D721Med (cell line): ENCODE results near the gene BCL7A.

ENCODE experiments used
- DNase-seq: peaks from one replicate; pipeline ENCODE4 v3.0.0; 2011; ENCODE audit warnings: low spot score; ENCODE audit not compliant: insufficient read length
- FAIRE-seq: peaks from 2 replicates; lab custom pipeline; 2011; peaks lifted over from hg19 to GRCh38; lab: Jason Lieb, UNC
- TF ChIP-seq, protein P1 (sequence below): IDR thresholded peaks from 2 replicates; pipeline ENCODE4 v1.5.1; 2012; ENCODE audit warnings: mild to moderate bottlenecking, control low read depth; ENCODE audit not compliant: insufficient read depth; ENCODE audit errors: missing control alignments

Gene BCL7A

GRCh38 chr12:122057769-122058168 is 36.1 kb downstream of the BCL7A start:
- no peak for DNase-seq
- TF ChIP-seq, protein P1, sequence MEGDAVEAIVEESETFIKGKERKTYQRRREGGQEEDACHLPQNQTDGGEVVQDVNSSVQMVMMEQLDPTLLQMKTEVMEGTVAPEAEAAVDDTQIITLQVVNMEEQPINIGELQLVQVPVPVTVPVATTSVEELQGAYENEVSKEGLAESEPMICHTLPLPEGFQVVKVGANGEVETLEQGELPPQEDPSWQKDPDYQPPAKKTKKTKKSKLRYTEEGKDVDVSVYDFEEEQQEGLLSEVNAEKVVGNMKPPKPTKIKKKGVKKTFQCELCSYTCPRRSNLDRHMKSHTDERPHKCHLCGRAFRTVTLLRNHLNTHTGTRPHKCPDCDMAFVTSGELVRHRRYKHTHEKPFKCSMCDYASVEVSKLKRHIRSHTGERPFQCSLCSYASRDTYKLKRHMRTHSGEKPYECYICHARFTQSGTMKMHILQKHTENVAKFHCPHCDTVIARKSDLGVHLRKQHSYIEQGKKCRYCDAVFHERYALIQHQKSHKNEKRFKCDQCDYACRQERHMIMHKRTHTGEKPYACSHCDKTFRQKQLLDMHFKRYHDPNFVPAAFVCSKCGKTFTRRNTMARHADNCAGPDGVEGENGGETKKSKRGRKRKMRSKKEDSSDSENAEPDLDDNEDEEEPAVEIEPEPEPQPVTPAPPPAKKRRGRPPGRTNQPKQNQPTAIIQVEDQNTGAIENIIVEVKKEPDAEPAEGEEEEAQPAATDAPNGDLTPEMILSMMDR = no peak
- no peak for FAIRE-seq

DNA sequence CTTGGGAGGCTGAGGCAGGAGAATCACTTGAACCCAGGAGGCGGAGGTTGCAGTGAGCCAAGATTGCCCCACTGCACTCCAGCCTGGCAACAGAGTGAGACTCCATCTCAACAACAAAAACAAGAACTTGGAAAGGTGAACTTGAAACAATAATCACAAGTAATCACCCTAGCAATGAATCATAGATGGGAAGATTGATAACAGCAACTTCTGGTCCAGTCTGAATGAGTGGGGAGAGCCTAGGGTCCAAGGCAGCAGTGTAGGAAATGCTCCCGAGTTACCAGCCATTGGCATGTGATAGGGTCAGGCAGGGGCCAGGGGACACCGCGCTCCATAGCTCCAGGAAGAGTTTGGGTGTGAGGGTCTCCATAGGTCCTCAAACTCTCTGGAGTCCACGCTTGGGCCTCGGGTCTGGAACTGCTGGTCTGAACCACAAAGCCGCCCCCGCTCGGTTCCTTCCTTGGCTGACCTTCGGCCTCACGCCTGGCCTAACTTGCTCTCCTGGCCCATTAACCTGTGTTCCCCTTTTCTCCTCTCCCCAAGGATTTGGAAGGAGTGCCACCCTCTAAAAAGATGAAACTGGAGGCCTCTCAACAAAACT is 37.0 kb downstream of the BCL7A start:
- no peak for FAIRE-seq
- TF ChIP-seq, protein P1 = no peak
- DNase-seq = no peak

GRCh38 chr12:122059203-122059960 is 37.7 kb downstream of the BCL7A start:
- no peak for DNase-seq
- FAIRE-seq = no peak
- TF ChIP-seq, protein P1 = no peak

- DNase-seq (no peak), FAIRE-seq (no peak)
- TF ChIP-seq, protein P1 = no peak
Measured at GRCh38 chr12:122060081-122060501, 38.4 kb downstream of the BCL7A start.

GRCh38 chr12:122061253-122061652 is 39.6 kb downstream of the BCL7A start:
- no peak for DNase-seq
- no peak for FAIRE-seq
- TF ChIP-seq, protein P1 = no peak

DNA sequence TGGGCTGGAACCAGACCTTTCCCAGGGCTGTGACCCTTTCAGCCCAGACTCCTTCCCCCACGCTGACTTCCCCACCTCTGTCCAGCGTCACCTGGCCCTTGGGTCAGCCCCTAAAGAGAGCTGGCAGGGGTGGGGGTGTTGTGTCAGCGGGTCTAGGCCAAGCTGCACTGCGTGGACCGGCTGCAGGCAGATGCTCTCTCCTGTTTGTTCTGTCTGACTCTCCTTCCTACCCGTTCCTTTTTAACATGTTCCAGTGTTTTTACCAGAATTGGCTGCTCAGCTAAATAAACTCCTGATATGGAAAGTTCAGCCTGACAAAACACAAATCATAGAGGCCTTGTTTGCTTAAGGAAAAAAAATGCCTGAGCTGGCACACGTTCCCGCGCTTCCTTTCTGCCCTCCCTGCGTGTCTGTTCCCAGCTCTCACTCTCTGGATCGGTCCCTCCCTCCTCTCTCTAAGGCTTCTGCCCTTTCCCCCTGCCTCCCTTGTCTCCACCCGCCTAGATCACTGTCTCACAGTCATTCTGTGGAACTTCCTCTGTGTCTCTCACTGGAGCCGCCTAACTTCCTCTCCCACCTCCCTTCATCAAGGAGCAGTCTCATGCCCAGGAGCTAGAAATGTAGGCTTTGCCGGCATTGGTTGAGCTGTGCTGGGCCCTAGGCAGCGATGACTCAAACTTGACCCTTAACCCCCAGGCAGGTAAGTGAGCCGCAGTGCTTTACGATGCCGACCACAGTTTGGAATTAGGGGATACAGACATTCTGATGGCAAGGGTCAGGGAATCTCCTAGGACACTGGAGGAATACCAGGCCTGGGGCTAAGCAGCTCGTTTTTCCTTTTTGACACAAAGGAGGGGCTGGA is 41.4 kb downstream of the BCL7A start:
- DNase-seq = no peak
- FAIRE-seq = no peak
- TF ChIP-seq, protein P1 = no peak

- TF ChIP-seq, protein P1 = no peak
- no peak for FAIRE-seq
- no peak for DNase-seq
Measured at GRCh38 chr12:122063694-122064024, 42.0 kb downstream of the BCL7A start.
